Right lobe of liver (tissue), 6 donors: ENCODE results near the gene MGRN1. TPM values are rescaled to one million over a fixed set of nuclear protein-coding genes. Genes with fewer than 3 reads are reported as not detected.

Source experiments
- ATAC-seq, 4 donors: fragments of 200-7000 bp; cut with Tn5 transposase; one replicate each; pipeline ENCODE4 v1.9.1; 2020; ENCODE audit warnings: mild to moderate bottlenecking in 4 of 4, moderate library complexity in 4 of 4
- DNase-seq, 3 donors: peaks; one replicate each; pipeline ENCODE4 v3.0.0-alpha.2; 2020
- H3K27ac ChIP-seq, 3 donors: fragments of 200-600 bp; one replicate each; pipeline ENCODE4 v1.8.0; 2022
- H3K27me3 ChIP-seq, 2 donors: fragments of 200-600 bp; one replicate each; pipeline ENCODE4 v1.8.0; 2022
- H3K36me3 ChIP-seq, 4 donors: fragments of 200-600 bp; sonication (generic) in 1 of 4; one replicate each; pipeline versions ENCODE4 v1.5.1 to v1.8.0; 2017 to 2022; ENCODE audit warnings: control low read depth in 1 of 4
- H3K4me1 ChIP-seq, 4 donors: fragments of 200-600 bp; sonication (generic) in 1 of 4; one replicate each; pipeline versions ENCODE4 v1.5.1 to v1.8.0; 2017 to 2022; ENCODE audit warnings: control low read depth in 1 of 4
- H3K4me3 ChIP-seq, 3 donors: fragments of 200-600 bp; one replicate each; pipeline ENCODE4 v1.8.0; 2022
- H3K9me3 ChIP-seq, 4 donors: fragments of 200-600 bp; sonication (generic) in 1 of 4; one replicate each; pipeline versions ENCODE4 v1.5.1 to v1.8.0; 2017 to 2022; ENCODE audit warnings: control low read depth in 1 of 4
- POLR2A ChIP-seq: fragments of 450-650 bp; IDR thresholded peaks from one replicate; pipeline ENCODE4 v1.6.1; 2017; ENCODE audit warnings: antibody characterized with exemption, mild to moderate bottlenecking
- WGBS: methylation state at CpG from one replicate; pipeline ENCODE4 v1.1.6; 2018; ENCODE audit warnings: low coverage, low lambda C conversion rate; ENCODE audit not compliant: insufficient coverage; ENCODE audit errors: missing lambda C conversion rate; 5-methylcytosine and 5-hydroxymethylcytosine counted together
- intact Hi-C, 2 donors: fragments of 100-400 bp; cut with DNase I; formaldehyde crosslinking; loops; one replicate each; pipeline versions ENCODE4 v1.11.2 to v1.14.1; 2022
- total RNA-seq, 6 experiments: library from RNA; depleted of rRNA in 2 of 6; stranded (reverse); fragments of >200 nt in 2 of 6; fragmentation: NEBNext Ultra II Directional in 3 of 6; extraction: Animal tissue kit (Norgen Biotek cat#: 25700) in 3 of 6; gene quantifications; one replicate each; pipeline versions ENCODE4 v1.1.0 to v1.2.4, GENCODE V29; 2016 to 2023
- TF ChIP-seq, protein P1 (sequence below), 4 donors: fragments of 200-600 bp in 3 of 4; fragments of 450-650 bp in 1 of 4; IDR thresholded peaks; one replicate each; pipeline versions ENCODE4 v1.5.1 to v1.8.0; 2016 to 2022; ENCODE audit warnings: antibody characterized with exemption in 4 of 4, mild to moderate bottlenecking in 2 of 4
- donor health status: DM: no; HTN: yes; CAD: no.
- donor health status: DM: no; HTN: no; CAD: no.
- donor health status: DM: no; HTN: no; CAD: no.
- donor health status: DM: no; HTN: yes; CAD: no.
- donor health status: DM: no; HTN: yes; CAD: no.

The MGRN1 gene
- total RNA-seq, 6 experiments from 2014 or later: 42.5 to 67.3 (median 49.5) TPM

DNA sequence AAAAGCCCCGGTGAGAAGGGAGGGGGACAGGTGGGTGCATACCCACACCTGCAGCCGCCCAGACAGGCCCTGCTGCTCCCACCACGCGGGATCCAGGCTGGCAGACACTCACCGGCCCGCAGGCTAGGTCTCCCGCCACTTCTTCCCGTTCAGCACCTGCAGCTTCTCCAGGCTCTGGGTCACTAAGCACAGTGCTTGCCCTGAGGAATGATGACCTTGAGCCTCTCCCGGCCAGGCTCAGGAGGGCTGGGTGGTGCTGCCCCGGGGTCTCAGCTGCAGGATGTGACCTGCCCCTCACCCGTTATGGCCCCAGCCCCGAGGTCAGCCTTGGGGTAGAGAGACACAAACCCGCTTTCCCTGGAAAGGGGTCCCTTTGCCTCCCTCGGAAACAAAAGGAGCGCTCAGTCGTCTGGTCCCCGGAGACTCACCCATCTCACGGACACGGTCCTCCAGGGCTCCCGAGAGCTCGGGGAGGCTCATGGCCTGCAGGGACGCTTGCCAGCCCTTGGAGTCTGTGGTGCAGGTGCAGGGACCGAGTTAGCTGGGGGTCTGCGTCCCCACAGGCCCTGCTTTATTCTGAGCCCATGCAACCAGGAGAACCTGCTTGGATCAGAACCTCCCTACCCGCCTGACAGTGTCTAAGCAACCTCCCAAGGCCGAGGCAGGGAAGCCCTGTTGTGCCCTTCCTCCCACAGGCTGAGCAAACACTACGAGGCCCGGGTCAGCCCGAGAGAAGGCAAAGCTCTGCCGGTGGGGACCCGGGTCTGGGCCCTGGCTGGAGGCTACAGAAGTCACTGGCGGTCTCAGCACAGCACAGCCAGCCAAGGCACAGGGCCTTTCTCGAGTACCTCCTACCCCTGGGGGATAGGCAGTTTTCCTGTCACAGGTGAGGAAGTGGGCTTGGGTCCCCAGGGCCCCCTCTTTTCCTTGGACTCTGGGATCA, 72.5 kb downstream of the MGRN1 start:
- TF ChIP-seq POLR2A: no peak
- TF ChIP-seq, protein P1, sequence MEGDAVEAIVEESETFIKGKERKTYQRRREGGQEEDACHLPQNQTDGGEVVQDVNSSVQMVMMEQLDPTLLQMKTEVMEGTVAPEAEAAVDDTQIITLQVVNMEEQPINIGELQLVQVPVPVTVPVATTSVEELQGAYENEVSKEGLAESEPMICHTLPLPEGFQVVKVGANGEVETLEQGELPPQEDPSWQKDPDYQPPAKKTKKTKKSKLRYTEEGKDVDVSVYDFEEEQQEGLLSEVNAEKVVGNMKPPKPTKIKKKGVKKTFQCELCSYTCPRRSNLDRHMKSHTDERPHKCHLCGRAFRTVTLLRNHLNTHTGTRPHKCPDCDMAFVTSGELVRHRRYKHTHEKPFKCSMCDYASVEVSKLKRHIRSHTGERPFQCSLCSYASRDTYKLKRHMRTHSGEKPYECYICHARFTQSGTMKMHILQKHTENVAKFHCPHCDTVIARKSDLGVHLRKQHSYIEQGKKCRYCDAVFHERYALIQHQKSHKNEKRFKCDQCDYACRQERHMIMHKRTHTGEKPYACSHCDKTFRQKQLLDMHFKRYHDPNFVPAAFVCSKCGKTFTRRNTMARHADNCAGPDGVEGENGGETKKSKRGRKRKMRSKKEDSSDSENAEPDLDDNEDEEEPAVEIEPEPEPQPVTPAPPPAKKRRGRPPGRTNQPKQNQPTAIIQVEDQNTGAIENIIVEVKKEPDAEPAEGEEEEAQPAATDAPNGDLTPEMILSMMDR (IDR thresholded peaks at IDR 0.05): no peak
- 65% methylated on average over 2 of the region's 33 CpGs for WGBS
- Histone ChIP-seq H3K4me3 (no peak overlapping the region), H3K36me3 (peaks cover 0 to 31% (median 3%) of the 10 kb centered on the region in 4 donors), H3K9me3 (no peaks in the 10 kb centered on the region), H3K27me3 (no peaks in the 10 kb centered on the region), H3K4me1 (peaks cover 0 to 22% (median 6%) of the 10 kb centered on the region in 4 donors), H3K27ac (no peak overlapping the region)
- intact Hi-C loops: loop anchor here in 1 of 2 donors (5.0 kb wide), 1 partner anchor 250 kb away; no protein-coding TSS in a partner anchor
- DNase-seq: peak; percentile 25 to 59 (median 50)
- ATAC-seq: no peak

DNA sequence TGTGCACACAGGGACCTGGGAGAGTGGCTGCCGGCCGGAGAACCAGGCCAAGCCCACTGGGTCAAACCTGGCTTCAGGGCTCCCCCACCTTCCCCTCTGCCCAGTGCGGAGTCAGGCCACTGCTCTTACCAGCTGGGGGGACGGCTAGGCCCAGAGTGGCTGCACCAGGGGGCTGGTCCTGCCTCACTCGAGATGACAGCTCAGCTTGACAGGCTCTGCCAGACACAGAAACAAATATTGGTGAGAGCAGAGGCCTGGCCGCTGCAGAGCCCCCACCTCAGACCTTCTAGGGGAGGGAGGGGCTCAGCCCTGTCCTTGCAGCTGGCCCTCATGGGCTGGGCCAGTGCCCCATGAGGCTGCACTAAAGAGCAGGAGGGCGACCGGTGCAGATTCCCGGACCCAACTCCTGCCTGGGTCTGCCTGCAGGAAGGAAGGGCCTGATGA, 73.2 kb downstream of the MGRN1 start:
- no CpG with 5 or more reads among the region's 9 CpGs for WGBS
- intact Hi-C loops: loop anchor here in 1 of 2 donors (5.0 kb wide), 1 partner anchor 249 kb away; no protein-coding TSS in a partner anchor
- TF ChIP-seq, protein P1 (IDR thresholded peaks at IDR 0.05): no peak
- no peak for TF ChIP-seq POLR2A

DNA sequence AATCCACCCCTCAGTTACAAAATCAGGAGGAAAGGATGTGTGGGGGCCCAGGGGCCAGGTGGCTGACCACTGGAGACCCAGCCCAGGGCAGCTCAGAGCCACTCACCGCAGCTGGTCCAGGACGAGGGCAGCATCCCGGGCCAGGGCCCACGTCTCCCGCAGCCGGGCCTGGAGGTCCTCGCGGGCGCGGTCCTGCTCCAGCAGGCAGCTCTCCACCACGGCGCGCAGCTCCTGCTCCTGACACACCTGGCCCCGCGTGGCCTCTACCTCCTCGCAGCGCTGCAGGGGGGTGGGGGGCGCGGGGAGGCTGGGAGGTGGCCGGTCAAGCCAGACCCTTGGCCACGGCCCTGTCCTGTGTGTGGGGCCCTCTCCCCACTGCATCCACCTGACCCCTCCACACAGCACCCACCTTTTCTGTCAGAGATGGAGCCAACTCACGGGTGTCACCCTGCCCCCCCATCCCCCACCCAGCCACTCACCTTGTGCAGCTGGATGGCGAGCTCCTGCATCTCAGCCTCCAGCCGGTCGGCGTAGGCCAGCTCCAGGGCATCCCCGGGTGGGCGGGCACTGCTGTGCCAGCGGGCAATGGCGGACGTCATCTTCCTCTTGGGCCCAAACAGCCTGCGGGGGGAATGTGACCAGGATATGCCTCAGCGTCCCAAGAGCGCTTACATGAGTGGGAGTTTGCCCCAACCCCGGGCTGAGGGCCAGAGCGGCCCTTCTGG, 73.9 kb downstream of the MGRN1 start:
- Histone ChIP-seq H3K36me3 (peaks cover 0 to 31% (median 3%) of the 10 kb centered on the region in 4 donors), H3K9me3 (no peaks in the 10 kb centered on the region), H3K27ac (no peak overlapping the region), H3K4me3 (no peak overlapping the region), H3K27me3 (no peaks in the 10 kb centered on the region), H3K4me1 (peaks cover 0 to 22% (median 5%) of the 10 kb centered on the region in 4 donors)
- 80% methylated on average over 1 of the region's 36 CpGs for WGBS
- peak in 1 of 3 donors; percentile 52 for DNase-seq
- TF ChIP-seq, protein P1 (IDR thresholded peaks at IDR 0.05): no peak
- no peak for TF ChIP-seq POLR2A
- ATAC-seq: no peak
- intact Hi-C loops: loop anchor here in 1 of 2 donors (5.0 kb wide), 1 partner anchor 249 kb away; no protein-coding TSS in a partner anchor

More for the DNA sequence above, 73.2 kb downstream of the MGRN1 start:
- H3K9me3 ChIP-seq: no peaks in the 10 kb centered on the region
- peaks cover 0 to 31% (median 3%) of the 10 kb centered on the region in 4 donors for H3K36me3 ChIP-seq
- H3K4me1 ChIP-seq: peaks cover 0 to 22% (median 6%) of the 10 kb centered on the region in 4 donors
- no peaks in the 10 kb centered on the region for H3K27me3 ChIP-seq
- no peak overlapping the region for H3K27ac ChIP-seq
- ATAC-seq: no peak
- H3K4me3 ChIP-seq: no peak overlapping the region
- no peak for DNase-seq

DNA sequence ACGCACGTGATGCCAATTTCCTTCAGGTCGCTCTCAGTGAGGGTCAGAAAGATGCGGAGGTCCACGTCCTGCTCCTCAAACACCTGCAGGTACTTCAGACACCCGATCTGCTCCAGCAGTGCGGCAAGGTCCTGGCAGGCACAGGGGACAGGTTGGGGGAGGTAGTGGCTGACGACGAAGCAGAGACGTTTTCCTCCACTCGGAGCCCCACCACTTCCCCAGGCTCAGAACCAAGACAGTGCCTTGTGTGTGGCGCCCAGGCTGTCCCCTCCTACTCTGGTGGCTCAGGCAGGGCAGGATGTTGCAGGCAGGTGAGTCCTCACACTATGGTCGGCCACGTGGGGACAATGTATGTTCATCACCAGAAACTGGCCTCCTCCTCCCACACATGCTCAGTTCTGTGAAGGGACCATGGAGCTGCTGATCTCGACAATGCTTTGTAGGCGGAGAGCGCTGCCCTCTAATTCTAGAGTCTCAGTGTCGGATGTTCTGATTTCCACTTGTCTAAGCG, 74.5 kb downstream of the MGRN1 start:
- 84% methylated on average over 11 of the region's 19 CpGs for WGBS
- TF ChIP-seq, protein P1 (IDR thresholded peaks at IDR 0.05): no peak
- TF ChIP-seq POLR2A: no peak
- ATAC-seq (no peak), DNase-seq (peak in 1 of 3 donors; percentile 28)
- Histone ChIP-seq H3K27me3 (no peaks in the 10 kb centered on the region), H3K27ac (no peak overlapping the region), H3K36me3 (peaks cover 0 to 31% (median 4%) of the 10 kb centered on the region in 4 donors), H3K9me3 (no peaks in the 10 kb centered on the region), H3K4me1 (peaks cover 0 to 22% (median 5%) of the 10 kb centered on the region in 4 donors), H3K4me3 (no peak overlapping the region)
- intact Hi-C loops: loop anchor here in 1 of 2 donors (5.0 kb wide), 1 partner anchor 248 kb away; no protein-coding TSS in a partner anchor
